Hematopoietic multipotent progenitor cell treated with erythropoietin and hydrocortisone succinate and interleukin-3 and kit ligand, for 6 days (in vitro differentiated cells): ENCODE data around the gene PPIL6.

Source experiments
- DNase-seq: peaks from one replicate; pipeline ENCODE4 v3.0.0-alpha.2; 2015

The PPIL6 gene

DNA sequence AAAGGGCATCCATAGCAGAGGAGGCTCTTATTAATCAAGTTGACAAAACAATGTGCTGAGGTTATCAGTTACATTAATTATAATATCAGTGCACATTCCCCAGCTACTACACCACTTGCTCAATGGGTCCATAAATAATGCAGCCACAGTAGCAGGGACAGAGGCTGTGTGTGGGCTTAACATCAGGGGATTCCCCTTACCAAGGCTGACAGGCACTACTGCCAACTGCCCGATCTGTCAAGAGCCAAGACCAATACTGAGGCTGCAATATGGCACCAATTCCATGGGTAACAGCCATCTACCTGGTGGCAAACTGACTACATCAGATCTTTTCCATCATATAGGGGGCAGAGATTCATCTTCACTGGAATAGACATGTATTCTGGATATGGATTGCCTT lies 80.1 kb downstream of the PPIL6 start:
- no peak for DNase-seq

DNA sequence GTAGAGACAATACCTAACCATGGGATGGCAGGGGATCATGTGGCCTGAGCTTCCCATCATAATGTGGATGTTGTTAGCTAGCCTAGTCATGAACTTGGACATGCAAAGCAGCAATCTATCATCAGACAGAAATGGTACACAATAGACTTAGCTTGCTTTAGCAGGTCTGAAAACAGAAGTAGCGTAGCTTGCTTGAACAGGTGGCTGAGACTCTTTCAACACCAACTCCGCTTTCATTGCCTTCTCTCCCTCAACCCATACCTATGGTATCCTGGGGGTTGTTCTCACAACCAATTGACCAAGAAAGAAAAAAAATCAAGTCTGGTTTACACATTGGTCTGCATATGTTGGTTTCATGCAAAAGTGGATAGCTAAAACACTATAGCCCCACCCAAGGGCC lies 81.2 kb downstream of the PPIL6 start:
- no peak for DNase-seq

- no peak for DNase-seq
Observed at GRCh38 chr6:109358204-109358603, 82.2 kb downstream of the PPIL6 start.

GRCh38 chr6:109356237-109356636 lies 84.2 kb downstream of the PPIL6 start:
- no peak for DNase-seq

GRCh38 chr6:109351231-109352130 lies 88.9 kb downstream of the PPIL6 start:
- DNase-seq: no peak

GRCh38 chr6:109349419-109349987 lies 90.9 kb downstream of the PPIL6 start:
- DNase-seq: peak; percentile 97

- DNase-seq: no peak
Observed at GRCh38 chr6:109348226-109348625, 92.2 kb downstream of the PPIL6 start.

DNA sequence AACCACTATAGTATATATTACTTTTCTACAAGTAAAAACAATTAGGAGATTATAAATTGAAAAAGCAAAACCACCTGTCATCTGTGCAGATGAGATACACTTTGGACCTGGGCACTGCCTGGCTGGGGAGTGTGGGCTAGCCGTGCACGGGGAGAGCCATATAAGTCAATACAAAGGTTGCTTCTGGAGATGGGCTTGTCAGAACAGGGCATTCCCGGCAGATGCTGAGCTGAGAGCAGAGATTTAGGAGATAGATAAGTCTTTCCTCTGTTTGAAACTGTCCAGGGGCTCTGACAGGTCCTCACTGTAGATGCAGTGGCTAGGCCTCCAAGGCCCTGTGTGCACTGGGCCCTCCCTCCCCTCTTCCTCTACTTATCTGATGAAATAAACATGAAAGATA lies 92.6 kb downstream of the PPIL6 start:
- no peak for DNase-seq

DNA sequence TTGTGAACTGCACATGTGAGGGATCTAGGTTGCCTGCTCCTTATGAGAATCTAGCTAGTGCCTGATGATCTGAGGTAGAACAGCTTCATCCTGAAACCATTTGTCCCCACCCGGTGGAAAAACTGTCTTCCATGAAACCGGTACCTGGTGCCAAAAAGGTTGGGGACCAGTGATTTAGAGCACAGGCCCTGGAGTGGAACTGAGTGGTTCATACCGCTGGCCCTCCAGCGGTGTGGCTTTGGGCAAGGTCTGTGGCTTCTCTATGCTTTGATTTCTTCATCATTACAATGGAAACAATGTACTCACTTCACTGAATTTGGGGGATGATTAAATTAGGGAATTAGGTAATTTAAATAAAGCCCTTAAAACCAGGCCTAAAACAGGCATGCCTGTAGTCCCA lies 94.4 kb downstream of the PPIL6 start:
- no peak for DNase-seq

DNA sequence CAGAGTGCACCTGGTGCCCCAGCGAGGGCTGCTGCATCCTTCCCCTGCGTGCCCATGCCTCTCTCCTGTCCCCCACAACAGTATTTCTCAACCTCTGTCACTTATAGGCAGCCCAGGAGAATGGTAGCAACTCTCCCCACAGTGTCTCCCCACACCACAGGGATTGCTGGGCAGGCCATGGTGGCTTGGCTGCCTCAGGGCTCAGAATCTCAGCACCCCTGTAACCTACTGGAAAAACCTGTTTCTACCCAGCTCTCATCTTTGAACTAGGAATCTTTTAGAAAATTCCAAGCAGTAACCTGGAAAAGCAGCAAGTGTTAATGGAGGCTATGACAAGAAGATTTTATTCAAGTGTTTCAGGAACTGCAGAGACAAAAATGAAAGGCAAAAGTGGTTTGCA lies 96.2 kb downstream of the PPIL6 start:
- no peak for DNase-seq

DNA sequence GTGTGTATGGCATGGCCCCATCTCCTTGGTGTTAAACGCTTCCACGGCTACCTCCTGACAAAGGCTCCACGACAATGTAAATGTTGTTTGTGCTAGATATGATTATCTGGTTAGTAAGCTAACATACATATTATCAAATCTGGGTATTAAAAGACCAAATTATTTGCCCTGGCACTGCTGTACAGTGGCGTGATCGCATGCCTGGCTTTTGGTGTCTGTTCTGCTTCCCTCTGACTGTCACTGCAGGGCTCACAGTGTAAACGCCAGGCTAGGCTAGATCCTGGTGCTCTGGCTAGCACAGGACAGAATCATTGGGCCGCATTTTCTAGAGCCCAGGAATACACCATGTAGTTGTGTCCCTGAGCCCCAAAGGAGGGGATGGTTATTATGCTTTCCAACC lies 96.9 kb downstream of the PPIL6 start:
- DNase-seq: no peak

DNA sequence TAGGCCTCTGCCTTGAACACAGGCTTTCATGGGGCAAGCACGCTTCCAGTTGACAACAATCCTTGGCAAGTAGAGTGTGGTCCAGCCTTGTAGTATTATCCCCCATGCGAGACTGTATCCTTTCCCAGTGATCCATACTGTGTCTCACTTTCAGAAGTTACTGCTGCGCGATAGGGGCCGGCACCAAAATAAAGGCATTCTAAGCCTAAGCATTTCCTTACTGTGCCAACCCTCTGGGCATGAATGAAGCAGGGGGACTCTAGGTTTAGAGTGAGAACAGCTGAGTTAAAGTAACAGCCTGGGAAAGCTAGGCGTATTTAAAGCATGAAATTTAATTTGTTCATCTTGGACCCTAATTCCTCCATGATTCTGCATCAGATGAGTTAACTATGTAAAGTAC lies 97.5 kb downstream of the PPIL6 start:
- DNase-seq: no peak

DNA sequence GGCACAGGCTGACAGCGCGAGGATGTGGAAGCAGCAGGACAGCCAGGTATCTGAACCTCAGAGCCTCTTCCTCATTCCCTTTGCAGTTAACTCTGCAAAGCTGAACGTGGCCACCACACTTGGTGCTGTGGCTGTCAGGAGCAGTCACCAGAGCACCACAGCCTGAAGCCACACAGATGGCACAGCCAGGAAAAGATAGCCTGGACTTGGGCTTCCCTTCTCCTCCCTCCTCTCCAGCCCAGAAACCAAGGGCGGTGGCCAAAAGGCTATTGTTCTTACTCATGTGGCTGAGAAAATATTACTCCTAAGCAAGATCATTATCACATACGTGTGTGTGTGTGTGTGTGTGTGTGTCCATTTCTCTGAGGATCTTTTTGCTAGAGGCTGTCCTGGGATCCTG lies 97.9 kb downstream of the PPIL6 start:
- peak; percentile 85 for DNase-seq

DNA sequence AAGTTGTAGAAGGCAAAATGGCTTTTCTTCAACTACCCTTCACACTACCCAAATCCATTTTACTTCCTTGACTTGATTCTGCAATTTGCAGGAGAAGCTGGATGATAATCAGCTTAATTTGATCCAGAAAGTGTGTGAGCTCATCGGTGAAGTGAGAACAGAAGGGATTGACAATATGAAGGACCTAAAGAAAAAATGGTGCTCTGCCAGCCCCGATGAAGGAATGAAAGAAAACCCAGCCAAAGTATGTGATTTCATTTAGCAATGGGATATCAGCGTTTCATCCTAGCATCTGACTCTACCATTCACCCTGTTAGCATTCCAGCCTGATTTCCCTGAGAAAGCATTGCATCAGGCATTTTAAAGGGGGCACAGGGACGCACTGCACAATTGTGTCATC lies 99.6 kb downstream of the PPIL6 start:
- no peak for DNase-seq
